Neural progenitor cell (in vitro differentiated cells): Measurements from ENCODE around the gene SRPK3. TPM values are rescaled to one million over a fixed set of nuclear protein-coding genes. Genes with fewer than 3 reads are reported as not detected.

ENCODE experiments used
- DNase-seq: peaks from one replicate; pipeline ENCODE4 v3.0.0-alpha.2; 2016; ENCODE audit warnings: low spot score
- H2AFZ ChIP-seq: fragments of 200-600 bp; sonication (generic); replicated peaks from 2 replicates; pipeline ENCODE4 v1.6.1; 2016; ENCODE audit warnings: antibody characterized with exemption
- H3F3A ChIP-seq: fragments of 200-600 bp; sonication (generic); 2 replicates; pipeline ENCODE4 v1.6.1; 2016; ENCODE audit warnings: antibody characterized with exemption, low read depth
- H3K27ac ChIP-seq: fragments of 200-600 bp; sonication (generic); 2 replicates; pipeline ENCODE4 v1.5.1; 2016; ENCODE audit warnings: mild to moderate bottlenecking
- H3K27me3 ChIP-seq: fragments of 200-600 bp; sonication (generic); 2 replicates; pipeline ENCODE4 v1.6.1; 2016; ENCODE audit warnings: mild to moderate bottlenecking, moderate library complexity
- H3K36me3 ChIP-seq: fragments of 200-600 bp; sonication (generic); 2 replicates; pipeline ENCODE4 v1.5.1; 2016
- H3K4me1 ChIP-seq: fragments of 200-600 bp; sonication (generic); 2 replicates; pipeline ENCODE4 v1.6.1; 2016; ENCODE audit warnings: mixed run types
- H3K4me2 ChIP-seq: fragments of 200-600 bp; sonication (generic); 2 replicates; pipeline ENCODE4 v1.6.1; 2016
- H3K4me3 ChIP-seq: fragments of 200-600 bp; sonication (generic); 2 replicates; pipeline ENCODE4 v1.5.1; 2016
- H3K79me2 ChIP-seq: fragments of 200-600 bp; sonication (generic); 2 replicates; pipeline ENCODE4 v1.6.1; 2016; ENCODE audit warnings: low read depth
- H3K9ac ChIP-seq: fragments of 200-600 bp; sonication (generic); 2 replicates; pipeline ENCODE4 v1.6.1; 2016
- H3K9me3 ChIP-seq: fragments of 200-600 bp; sonication (generic); 2 replicates; pipeline ENCODE4 v1.5.1; 2016; ENCODE audit warnings: low read depth
- H4K20me1 ChIP-seq: fragments of 200-600 bp; sonication (generic); 2 replicates; pipeline ENCODE4 v1.6.1; 2016; ENCODE audit warnings: low read depth
- H3K27ac Mint-ChIP-seq: 3 replicates; pipeline ENCODE4 v1.8.0; 2021; ENCODE audit warnings: mixed read lengths
- H3K27me3 Mint-ChIP-seq: 2 replicates; pipeline ENCODE4 v1.8.0; 2022; ENCODE audit warnings: low read depth, mild to moderate bottlenecking, inconsistent platforms, moderate library complexity, mixed read lengths; ENCODE audit not compliant: insufficient read depth
- H3K36me3 Mint-ChIP-seq: 3 replicates; pipeline ENCODE4 v1.8.0; 2021; ENCODE audit warnings: mixed read lengths
- H3K4me1 Mint-ChIP-seq: 3 replicates; pipeline ENCODE4 v1.8.0; 2021; ENCODE audit warnings: mixed read lengths
- H3K4me3 Mint-ChIP-seq: 3 replicates; pipeline ENCODE4 v1.8.0; 2021; ENCODE audit warnings: mild to moderate bottlenecking, moderate library complexity, mixed read lengths
- H3K9me3 Mint-ChIP-seq: 3 replicates; pipeline ENCODE4 v1.8.0; 2020; ENCODE audit warnings: mixed read lengths
- EZH2 ChIP-seq: fragments of 200-600 bp; sonication (generic); IDR thresholded peaks from 2 replicates; pipeline ENCODE4 v1.6.1; 2017; ENCODE audit warnings: antibody characterized with exemption, mild to moderate bottlenecking, moderate library complexity
- EZH2phosphoT487 ChIP-seq: fragments of 200-600 bp; sonication (generic); IDR thresholded peaks from 2 replicates; pipeline ENCODE4 v1.6.1; 2017; ENCODE audit warnings: antibody characterized with exemption
- total RNA-seq: library from RNA; depleted of rRNA; stranded (reverse); fragments of >200 nt; gene quantifications from 2 replicates; pipeline ENCODE4 v1.2.3, GENCODE V29; 2015; ENCODE audit warnings: low replicate concordance
- TF ChIP-seq, protein P1 (sequence below): fragments of 200-600 bp; sonication (generic); IDR thresholded peaks from 2 replicates; pipeline ENCODE4 v1.5.1; 2017; ENCODE audit warnings: antibody characterized with exemption, mild to moderate bottlenecking

The SRPK3 gene
- total RNA-seq, 1 donor from 2014 or later: not detected

DNA sequence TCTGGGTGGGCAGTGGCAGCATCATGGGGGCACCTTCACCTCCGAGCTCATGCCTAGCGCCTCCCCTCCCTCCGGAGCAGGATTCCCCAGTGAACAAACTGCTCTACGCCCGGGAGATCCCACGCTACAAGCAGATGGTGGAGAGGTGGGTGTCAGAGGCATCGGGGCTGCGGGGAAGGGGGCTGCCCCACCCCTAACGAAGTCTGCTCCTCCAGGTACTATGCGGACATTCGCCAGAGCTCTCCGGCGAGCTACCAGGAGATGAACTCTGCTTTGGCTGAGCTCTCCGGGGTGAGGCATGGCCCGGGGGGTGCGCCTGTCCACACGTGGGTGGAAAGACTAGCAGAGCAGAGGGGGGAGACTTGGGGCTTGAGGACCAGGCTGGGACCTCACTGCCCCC lies 2.7 kb upstream of the SRPK3 start:
- no peak for DNase-seq
- Histone ChIP-seq H3K4me2 (no peak overlapping the region), H3K9ac (no peak overlapping the region), H3F3A (no peaks in the 10 kb centered on the region), H3K27ac (no peak overlapping the region), H4K20me1 (no peaks in the 10 kb centered on the region), H3K27me3 (no peaks in the 10 kb centered on the region), H3K9me3 (no peaks in the 10 kb centered on the region), H3K4me1 (no peaks in the 10 kb centered on the region), H3K4me3 (no peak overlapping the region), H3K79me2 (no peaks in the 10 kb centered on the region), H3K36me3 (no peaks in the 10 kb centered on the region), H2AFZ (no peak overlapping the region)
- TF ChIP-seq EZH2: no peak
- no peak overlapping the region for H3K27ac Mint-ChIP-seq
- no peak overlapping the region for H3K4me3 Mint-ChIP-seq
- H3K36me3 Mint-ChIP-seq: no peaks in the 10 kb centered on the region
- H3K4me1 Mint-ChIP-seq: peaks cover 8% of the 10 kb centered on the region
- peaks cover 2% of the 10 kb centered on the region for H3K27me3 Mint-ChIP-seq
- peaks cover 4% of the 10 kb centered on the region for H3K9me3 Mint-ChIP-seq

DNA sequence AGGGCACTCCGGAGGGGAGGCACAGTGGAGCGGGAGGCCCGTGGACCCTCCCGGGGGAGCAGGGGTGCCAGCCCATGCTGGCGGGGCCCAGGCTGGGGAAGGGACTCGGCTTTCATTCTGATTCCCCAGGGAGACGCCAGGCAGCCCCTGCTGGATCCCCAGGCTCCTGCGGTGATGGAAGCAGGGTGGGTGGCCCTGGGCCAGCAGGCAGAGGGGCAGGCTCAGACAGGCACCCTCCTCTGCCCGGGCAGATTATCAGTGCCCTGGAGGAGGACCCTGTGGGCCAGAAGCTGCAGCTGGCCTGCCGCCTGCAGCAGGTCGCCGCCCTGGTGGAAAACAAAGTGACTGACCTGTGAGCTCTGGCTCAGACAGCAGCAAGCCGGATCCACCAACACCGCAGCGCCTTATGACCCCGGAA lies 2.1 kb upstream of the SRPK3 start:
- no peaks in the 10 kb centered on the region for H3K27me3 ChIP-seq
- Mint-ChIP-seq H3K4me1 (peaks cover 8% of the 10 kb centered on the region), H3K4me3 (no peak overlapping the region), H3K27me3 (peaks cover 2% of the 10 kb centered on the region), H3K36me3 (no peaks in the 10 kb centered on the region), H3K27ac (no peak overlapping the region), H3K9me3 (peaks cover 4% of the 10 kb centered on the region)
- no peaks in the 10 kb centered on the region for H3F3A ChIP-seq
- no peak overlapping the region for H3K4me3 ChIP-seq
- H3K4me1 ChIP-seq: no peaks in the 10 kb centered on the region
- H3K27ac ChIP-seq: no peak overlapping the region
- no peak overlapping the region for H2AFZ ChIP-seq
- H3K9me3 ChIP-seq: no peaks in the 10 kb centered on the region
- no peak for TF ChIP-seq EZH2phosphoT487
- TF ChIP-seq, protein P1, sequence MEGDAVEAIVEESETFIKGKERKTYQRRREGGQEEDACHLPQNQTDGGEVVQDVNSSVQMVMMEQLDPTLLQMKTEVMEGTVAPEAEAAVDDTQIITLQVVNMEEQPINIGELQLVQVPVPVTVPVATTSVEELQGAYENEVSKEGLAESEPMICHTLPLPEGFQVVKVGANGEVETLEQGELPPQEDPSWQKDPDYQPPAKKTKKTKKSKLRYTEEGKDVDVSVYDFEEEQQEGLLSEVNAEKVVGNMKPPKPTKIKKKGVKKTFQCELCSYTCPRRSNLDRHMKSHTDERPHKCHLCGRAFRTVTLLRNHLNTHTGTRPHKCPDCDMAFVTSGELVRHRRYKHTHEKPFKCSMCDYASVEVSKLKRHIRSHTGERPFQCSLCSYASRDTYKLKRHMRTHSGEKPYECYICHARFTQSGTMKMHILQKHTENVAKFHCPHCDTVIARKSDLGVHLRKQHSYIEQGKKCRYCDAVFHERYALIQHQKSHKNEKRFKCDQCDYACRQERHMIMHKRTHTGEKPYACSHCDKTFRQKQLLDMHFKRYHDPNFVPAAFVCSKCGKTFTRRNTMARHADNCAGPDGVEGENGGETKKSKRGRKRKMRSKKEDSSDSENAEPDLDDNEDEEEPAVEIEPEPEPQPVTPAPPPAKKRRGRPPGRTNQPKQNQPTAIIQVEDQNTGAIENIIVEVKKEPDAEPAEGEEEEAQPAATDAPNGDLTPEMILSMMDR: peak; percentile 3
- H3K4me2 ChIP-seq: no peak overlapping the region
- H4K20me1 ChIP-seq: no peaks in the 10 kb centered on the region
- DNase-seq: no peak
- H3K36me3 ChIP-seq: no peaks in the 10 kb centered on the region
- no peaks in the 10 kb centered on the region for H3K79me2 ChIP-seq
- no peak overlapping the region for H3K9ac ChIP-seq

DNA sequence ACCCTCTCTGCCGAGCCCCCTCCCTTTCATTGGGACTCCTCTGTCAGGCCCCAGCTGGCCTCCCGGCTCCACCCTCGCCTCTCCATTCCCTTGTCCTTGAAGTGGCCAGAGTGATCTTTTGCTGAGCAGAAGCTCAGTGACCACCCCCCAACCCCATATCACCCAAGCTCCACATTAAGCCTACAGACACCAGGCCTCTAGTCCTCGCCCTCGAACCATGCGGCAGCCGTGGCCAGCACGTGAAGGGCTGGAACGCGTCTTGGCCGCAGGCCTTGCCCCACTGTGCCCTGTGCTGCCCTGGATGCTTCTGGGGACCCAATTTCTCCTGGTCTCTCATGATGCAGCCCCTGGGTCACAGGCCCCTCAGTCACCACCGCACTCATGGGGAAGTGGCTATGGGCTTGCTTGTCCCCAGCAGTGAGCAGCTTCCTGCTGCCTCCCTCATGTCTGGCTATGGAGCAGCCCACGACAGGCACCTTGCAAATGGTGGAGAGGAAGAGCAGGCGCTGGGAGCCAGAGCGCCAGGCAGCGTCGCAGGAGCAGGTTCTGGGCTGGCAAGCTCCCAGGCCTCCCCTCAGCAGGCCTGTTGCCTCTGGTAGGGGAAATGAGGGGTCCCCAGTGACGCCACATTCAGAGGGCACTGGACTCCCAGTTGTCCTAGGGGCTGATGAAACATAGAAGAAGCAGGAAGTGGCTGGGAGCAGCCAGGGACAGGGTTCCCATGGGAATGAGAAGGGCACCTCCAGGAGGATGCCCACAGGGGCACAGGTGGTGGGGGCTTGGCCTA lies 757 bp upstream of the SRPK3 start:
- Mint-ChIP-seq H3K36me3 (no peaks in the 10 kb centered on the region), H3K27ac (no peak overlapping the region), H3K4me1 (peaks cover 8% of the 10 kb centered on the region), H3K27me3 (peaks cover 3% of the 10 kb centered on the region), H3K9me3 (peaks cover 6% of the 10 kb centered on the region), H3K4me3 (peak overlapping the region; percentile 59)
- Histone ChIP-seq H4K20me1 (no peaks in the 10 kb centered on the region), H3K27me3 (no peaks in the 10 kb centered on the region), H3K27ac (no peak overlapping the region), H3K9ac (no peak overlapping the region), H3K4me2 (no peak overlapping the region), H2AFZ (no peak overlapping the region), H3F3A (no peaks in the 10 kb centered on the region), H3K4me3 (no peak overlapping the region), H3K4me1 (no peaks in the 10 kb centered on the region), H3K36me3 (no peaks in the 10 kb centered on the region), H3K9me3 (no peaks in the 10 kb centered on the region), H3K79me2 (no peaks in the 10 kb centered on the region)
- TF ChIP-seq, protein P1: no peak
- TF ChIP-seq EZH2 (no peak), EZH2phosphoT487 (no peak)
- no peak for DNase-seq

DNA sequence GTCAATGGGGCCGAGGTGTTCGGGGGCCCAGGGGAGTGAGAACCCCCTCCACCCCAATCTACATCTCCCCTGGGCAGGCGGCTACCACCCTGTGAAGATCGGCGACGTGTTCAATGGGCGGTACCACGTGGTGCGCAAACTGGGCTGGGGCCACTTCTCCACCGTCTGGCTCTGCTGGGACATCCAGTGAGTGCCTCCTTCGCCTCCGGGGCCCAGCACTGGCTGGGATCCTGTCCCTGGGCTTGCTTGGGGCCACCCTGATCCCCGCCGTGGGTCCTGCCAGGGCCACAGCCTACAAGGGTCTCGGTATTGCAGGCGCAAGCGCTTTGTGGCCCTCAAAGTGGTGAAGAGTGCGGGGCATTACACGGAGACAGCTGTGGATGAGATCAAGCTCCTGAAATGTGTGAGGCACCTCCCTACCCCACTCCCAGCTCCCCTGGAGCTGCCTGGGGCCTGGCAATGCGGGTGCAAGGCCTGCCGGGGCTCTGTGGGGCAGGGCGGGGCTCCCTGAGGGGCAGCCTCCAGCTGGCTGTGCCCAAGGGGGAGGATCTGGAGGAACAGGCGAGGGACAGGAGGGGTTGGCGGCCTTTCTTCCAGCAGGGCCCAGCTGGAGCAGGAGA lies 697 bp downstream of the SRPK3 start:
- Mint-ChIP-seq H3K36me3 (no peaks in the 10 kb centered on the region), H3K9me3 (peaks cover 9% of the 10 kb centered on the region)
- H3K4me1 ChIP-seq: no peaks in the 10 kb centered on the region

More for the DNA sequence above, 697 bp downstream of the SRPK3 start:
- Histone ChIP-seq H2AFZ (no peak overlapping the region), H4K20me1 (no peaks in the 10 kb centered on the region), H3K4me2 (no peak overlapping the region), H3K9me3 (no peaks in the 10 kb centered on the region), H3K27ac (no peak overlapping the region), H3K36me3 (no peaks in the 10 kb centered on the region), H3K4me3 (no peak overlapping the region), H3K79me2 (no peaks in the 10 kb centered on the region), H3F3A (no peaks in the 10 kb centered on the region), H3K27me3 (no peaks in the 10 kb centered on the region), H3K9ac (no peak overlapping the region)
- no peak for DNase-seq
- Mint-ChIP-seq H3K27ac (no peak overlapping the region), H3K4me3 (no peak overlapping the region), H3K4me1 (peaks cover 8% of the 10 kb centered on the region), H3K27me3 (peaks cover 5% of the 10 kb centered on the region)
- TF ChIP-seq, protein P1: no peak
- TF ChIP-seq EZH2 (no peak), EZH2phosphoT487 (no peak)
